GM19372 (cell line): Measurements from ENCODE around the gene TAF4.
"Not testable (repeated sequence)": the region's sequence is repeated elsewhere in the genome, so short reads cannot be mapped to it uniquely, and the experiment has no call there.

Experiments
- ATAC-seq: cut with Tn5 transposase; IDR thresholded peaks from one replicate; pipeline ENCODE4 v1.9.1; 2021; ENCODE audit warnings: mild to moderate bottlenecking, low read depth, moderate library complexity; ENCODE audit not compliant: unreplicated experiment

TAF4 gene

DNA sequence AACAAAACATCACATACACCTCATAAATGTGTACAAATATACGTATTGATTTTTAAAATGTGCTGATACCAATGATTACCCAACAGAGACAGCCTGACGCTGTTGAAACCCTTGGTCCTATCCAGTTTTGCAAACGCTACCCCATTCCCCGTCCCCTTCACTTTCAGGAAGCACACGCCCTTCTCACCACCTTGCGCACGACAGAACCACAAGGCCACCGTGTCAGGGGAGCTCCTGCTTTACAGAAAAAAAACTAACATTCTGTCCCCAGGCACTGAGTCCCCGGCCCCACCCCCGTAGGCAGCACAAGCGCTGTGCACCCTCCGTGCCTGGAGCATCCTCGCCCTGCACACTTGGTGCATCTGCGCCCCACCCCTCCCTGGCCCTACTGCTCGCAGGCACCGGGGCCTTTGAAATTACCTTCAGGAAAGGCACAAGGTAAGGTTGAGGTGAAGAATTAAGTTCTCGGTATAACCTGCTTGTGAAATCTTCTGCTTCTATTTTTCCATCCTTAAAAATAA is 58.5 kb downstream of the TAF4 start:
- ATAC-seq: no peak

DNA sequence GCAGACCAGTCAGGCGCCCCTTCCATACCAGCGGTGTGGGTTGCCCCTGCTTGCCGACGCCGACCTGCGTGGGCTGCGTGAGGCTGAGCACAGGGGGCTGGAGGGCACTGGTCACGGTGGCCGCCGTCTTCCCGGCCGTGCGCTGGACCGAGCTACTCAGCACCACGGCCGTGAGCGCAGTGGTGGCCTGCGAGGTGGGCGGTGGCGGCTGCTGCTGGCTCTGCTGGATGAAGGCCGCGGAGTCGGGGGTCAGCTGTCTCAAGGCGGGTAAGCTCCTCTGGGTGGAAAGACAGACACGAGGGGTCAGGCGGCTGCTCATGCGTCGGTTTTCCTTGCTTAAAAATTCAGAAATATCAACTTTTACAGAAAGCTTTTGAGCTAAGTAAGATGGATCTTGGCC is 59.2 kb downstream of the TAF4 start:
- no peak for ATAC-seq

DNA sequence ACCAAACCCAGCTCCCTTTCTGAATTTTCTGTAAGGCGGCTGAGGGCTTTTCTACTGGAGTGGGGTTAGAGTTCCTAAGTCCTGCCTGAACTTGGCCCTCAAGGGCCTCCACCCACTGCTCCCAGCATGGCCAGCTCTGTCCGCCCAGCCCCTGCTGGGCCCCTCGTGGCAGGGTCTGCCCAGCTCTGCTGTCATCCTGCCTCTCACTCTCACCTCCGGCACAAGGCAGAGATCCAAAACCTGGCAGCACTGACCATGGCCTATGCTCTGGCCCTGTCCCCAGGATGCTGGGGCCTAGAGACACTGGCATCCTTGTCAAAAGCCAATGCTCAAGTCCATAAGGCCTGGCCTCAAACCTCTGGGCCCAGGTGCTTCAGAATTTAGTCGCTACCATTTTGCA is 61.1 kb downstream of the TAF4 start:
- no peak for ATAC-seq

DNA sequence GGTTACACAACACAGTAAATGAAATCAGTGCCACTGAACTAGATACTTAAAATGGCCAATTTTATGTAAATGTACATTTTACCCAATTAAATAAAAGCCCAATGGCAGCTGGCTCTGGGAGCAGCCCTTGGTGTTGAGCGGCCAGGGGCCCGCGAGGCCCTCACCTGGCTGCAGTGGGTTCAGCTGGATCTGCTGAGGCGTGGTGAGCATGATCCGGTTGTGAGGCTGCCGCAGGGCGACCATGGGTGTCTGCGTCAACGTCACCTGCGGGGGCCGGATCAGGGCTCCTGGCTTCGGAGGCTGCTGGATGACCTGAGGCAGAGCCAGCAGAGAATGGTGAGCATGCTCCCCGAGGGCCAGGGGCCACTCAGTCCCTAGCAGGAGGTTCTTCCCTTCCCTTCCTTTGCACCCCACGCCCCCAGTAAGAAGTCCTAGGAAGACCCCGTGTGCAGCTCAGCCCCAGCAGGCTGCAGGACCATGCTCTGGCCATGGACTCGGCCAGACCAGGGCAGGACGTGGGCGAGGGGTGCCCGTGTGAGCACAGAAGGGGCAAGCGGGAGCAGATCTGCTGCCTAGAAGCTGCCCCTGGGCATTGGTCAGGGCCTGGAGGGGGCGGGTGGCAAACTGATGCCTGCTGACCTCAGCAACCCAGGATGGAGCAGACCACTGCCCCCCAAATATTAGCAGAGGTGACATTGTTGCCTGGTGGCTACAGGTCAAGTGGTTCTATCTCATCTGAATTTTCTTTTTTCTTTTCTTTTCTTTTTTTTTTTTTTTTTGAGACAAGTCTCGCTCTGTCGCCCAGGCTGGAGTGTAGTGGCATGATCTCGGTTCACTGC is 61.9 kb downstream of the TAF4 start:
- no peak for ATAC-seq

DNA sequence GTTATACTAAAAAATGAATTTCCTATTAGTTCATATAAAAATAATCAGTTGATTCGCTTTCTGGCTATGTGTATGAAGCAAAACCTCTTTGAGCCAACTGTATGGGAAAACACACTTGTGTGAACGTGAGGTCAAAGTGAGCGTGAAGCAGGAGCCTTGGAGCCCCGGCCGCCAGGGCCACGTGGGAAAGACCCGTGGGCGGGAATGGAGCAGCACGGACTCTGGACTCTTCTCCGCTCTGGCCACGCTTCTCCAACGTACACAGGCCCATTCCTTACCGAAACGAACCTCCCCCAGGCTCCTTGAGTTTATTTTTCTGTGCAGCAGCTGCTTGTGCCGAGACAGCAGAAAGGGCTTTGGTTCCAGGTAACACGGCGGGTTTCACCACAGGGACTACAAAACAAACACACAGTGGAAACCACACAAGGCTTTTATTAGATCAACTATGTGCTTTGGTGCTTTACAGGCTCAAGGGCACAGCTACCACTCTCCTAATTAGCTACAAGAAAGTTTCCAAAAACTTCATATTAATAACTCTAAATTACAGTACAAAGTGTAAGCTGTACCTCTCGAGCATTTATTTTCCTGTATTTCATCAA is 62.7 kb downstream of the TAF4 start:
- ATAC-seq: no peak

DNA sequence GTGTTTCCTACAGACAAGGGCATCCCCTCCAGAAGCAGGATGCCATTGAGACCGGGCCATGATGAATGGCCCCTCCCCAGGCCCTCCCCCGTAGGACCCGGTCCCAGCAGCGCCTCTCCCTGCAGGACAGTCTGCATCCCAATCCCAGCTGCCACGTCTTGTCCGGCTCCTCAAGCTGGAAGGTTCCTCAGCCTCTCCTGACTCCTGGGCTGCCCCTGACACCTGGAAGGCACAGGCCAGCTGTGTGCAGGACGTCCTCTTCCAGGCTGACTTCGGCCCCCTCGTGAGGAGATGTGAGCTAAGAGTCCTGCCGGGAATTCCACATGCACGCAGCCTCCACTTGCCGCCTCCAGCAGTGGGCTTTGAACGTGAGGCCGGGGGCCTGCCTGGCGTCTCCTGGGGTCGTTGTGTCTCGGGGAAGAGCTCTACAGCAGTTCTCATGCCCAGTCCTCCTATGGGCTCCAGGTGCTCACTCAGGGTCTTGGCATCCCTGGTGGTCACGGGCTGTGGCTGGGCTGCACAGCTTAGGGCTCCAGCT is 64.4 kb downstream of the TAF4 start:
- no peak for ATAC-seq

DNA sequence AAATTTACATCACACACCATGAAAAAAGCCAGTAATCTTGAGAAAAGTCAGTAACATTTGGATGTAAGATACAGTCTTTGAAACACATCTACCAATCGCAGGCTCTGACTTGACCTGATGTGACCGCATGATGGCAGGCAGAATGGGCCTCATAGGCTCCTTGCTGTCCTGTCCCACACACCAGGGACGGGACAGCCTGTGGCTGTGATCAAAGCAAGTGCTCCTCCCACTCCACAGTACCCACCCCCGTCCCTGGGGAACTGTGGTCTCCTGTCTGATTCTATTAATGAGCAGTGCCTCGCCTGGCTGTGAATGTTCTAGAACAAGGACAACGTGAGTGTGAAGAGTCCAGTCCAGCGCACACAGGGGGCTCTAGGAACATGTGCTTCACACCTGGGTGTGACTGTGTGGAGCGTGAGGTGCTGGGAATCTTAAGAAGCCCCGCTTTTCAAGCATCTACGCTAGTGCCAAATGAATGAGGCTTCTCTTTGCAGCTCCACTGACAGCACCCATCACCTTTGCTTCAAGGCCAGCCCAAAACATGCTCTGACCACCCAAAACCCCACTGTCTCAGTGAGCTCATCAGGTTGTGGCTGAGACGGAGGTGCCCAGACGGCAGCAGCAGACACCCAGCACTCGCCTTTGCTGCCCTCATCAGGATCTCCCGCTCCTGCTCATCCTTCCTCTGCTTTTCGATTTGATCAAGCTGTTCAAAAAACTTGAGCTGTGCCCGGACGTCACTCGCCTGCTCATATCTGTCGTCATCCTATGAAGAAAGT is 67.1 kb downstream of the TAF4 start:
- ATAC-seq: no peak

DNA sequence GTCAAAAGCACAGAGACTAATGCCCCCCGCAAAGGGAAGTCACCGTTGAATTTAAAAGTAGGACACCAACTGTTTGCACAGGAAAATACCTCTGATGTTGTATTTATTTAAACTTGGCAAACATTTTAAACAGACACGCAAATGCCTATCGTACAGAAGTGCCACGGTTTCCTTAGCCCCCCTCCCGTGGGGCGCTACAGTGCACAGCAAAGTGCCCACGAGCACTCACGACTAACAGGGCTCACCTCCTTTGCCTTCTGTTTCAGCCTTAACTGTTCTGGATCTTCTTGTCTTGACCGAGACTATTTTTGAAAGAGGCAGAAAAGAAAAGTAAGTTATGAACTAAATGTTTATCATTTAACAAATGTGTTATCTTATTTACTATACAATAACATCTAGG is 67.8 kb downstream of the TAF4 start:
- no peak for ATAC-seq

DNA sequence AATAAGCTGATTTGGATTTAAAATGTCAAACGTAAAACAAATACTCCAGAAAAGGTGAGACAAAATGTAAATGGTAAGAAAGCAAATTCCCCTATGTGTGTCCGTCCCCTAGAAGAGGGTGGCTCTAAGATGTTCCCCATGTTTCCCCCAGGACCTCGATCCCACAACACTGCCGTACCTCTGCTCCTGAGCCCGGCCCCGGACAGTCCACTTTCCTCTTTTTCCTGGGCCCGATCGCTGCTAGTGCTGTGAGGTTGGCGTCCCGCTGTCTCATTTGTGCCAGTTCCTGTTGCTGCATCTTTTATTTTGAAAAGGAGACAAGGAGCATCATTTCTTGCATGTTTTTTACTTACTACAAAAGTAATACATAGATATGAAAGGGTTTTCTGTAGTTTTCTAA is 68.3 kb downstream of the TAF4 start:
- no peak for ATAC-seq

DNA sequence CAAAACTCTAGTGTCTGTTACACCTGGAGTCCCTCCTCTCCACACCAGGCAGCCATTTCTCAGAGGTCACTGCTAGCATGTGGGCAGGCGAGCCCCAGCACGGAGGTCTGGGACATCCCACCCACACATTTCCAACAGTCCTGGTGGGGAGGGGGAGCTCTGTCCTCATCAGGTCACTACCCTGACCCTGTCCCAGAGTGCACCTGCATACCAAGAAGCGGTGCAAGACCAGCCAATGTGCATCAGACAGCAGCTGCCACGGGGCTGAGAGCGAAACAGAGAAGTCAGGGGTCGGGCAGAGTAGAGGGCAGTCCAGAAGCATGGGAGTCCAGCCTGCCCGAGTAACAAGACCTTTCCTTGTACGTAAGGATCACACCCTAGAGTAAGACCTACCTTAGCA is 71.1 kb downstream of the TAF4 start:
- no peak for ATAC-seq

DNA sequence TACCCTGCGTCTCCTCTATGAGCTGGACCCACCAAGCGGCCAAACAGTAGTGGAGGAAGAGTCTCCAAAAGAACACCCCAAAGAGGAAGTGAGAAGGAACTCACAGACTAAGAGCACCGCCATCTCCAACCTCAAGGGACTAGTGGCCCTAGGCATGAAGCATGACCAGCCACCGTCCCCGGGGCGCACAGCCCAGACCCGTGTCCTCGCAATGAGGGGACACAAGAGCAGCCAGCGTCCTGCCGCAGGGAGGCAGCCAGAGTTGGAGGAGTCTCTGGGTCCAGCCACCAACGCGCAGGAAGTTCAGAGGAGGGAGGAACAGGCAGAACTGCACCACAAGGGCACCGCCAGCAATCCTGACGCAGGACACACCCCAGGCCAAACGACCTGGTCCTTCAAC is 72.6 kb downstream of the TAF4 start:
- no peak for ATAC-seq

DNA sequence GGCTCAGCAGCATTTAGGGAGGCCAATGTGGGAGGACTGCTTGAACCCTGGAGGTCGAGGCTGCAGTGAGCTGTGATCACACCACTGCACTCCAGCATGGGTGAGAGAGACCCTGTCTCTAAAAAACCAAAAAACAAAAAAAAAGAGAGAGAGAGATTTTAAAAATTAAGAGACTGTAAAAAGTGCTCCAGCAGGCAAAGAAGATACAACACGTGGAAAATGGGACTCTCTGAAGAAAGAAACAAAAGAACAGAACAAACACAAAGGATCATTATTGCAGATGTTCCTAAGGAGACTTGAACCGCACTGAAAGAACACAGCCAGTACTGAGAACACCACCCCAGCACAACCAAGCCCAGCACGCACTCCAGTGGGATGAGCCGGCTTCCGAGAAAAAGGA is 74.2 kb downstream of the TAF4 start:
- ATAC-seq: no peak

DNA sequence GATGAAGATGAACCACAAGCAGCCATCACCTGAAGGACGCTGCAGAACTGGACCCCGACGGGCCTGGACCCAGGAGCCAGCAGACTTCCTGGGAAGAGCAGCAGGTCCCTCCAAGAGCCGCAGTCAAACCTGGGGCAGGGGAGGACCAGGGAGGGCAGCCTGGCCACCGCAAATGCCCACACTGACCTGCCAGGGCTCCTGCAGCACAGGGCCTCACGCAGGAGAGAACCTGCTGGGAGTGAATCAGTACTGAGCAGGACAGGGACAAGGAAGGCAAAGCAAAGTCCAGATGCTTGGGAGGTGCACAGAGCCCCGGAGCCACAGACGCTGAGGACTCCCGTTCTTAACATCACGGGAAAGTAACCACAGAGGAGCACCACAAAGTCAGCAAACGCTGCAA is 75.2 kb downstream of the TAF4 start:
- ATAC-seq: no peak

DNA sequence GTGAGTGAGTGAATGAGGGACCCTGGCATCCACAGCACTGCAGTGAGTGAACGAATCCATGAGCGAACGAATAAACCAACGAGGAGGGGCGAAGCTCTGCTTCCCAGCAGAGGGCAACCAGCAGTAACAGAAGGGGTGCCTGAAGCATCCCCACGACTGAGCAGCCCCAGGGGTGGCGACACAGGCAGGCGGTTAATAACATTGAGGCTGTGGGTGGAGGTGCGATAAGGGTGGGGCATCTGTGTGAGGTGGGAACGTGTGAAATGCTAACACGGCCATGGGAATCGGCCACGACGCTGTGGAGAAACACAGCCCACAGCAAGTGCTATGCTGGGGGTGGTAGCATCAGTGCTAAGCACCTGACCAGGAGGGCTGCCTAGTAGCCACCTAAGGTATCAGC is 75.9 kb downstream of the TAF4 start:
- no peak for ATAC-seq

DNA sequence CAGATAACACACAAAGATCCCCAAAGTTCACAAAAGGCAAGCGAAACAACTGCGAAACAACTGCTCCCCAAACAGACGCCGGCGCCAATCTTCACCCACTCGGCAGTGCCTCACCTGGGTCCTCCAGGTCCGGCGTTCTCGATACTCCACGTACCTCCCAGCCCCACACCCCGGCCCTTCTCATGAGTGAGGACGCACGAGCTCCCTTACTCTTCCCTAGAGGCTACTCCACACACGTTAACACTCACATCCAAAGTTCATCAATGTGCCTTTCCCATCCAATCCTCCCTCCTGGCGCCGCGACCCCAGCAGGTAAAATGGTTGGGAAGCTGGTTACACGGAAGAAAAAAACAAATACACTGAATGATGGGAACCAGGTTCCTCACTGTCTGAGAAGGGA is 77.0 kb downstream of the TAF4 start:
- no peak for ATAC-seq

DNA sequence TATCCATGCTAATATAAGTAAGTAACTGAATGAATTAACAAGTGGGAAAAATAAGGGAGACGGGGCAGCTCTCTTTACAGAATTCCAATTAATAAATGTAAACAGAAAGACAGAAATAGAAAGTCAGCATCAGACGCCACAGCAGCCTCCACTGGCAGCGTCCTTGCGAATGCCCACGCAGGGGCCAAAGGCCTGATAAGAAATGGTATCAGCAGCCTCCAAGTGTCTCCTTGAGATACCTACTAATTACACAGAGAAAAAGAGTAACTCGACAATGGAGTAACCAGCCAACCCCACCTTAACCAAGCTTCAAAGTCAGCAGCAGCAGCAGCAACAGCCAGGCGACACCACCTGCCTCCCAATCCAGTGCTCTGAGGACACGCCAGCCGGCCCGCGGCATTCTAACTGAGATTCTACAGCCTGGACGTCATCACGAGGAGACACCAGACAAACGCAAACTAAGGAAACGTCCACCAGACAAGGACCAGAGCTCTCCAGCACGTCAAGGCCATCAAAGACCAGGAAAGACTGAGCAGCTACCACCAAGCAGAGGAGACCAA is 78.8 kb downstream of the TAF4 start:
- ATAC-seq: no peak

DNA sequence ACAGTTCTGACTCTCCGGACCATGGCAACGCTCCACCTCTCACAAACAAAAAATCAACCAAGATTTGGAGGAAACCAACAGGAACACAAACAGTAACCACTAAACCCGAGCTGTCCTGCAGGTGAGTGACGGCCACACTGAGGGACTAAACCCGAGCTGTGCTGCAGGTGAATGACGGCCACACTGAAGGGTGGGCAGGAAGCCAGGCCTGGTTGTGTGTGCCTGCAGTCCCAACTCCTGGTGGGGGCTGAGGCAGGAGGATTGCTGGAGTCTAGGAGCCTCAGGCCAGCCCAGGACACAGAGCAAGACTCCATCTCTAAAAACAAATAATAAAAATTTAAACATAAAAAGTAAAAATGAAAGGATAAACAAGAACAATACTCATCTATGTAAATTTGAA is 80.6 kb downstream of the TAF4 start:
- no peak for ATAC-seq

DNA sequence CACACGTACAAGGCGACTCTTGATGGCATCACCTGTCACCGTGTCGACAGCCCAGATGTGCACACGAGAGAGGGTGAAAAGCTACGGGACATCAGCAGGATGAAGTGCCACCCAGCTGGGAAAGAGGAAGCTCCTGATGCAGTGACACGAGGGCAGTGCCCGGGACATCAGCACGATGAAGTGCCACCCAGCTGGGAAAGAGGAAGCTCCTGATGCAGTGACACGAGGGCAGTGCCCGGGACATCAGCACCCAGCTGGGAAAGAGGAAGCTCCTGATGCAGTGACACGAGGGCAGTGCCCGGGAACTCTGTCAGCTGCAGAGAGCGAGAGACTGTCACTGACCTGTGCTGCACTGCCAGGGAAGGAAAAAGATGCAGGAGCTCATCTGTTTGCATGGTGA is 81.2 kb downstream of the TAF4 start:
- not testable (repeated sequence) for ATAC-seq

DNA sequence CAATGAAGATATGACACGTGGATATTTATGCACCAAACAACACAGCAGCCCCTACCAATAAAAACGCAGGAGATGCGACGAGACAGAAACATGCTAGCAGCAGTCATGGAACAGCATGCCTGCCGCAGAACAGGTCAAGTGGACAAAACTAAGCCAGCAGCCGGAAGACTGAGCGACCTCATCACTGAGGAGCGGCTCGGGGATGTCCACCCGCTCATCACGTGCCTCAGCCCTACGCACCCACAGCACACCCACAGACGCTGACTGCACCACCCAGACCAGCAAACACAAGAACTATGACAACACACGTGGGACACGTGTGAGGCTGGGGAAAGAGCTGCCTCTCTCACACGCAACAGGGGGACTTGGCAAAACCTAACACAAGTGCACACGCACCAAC is 81.7 kb downstream of the TAF4 start:
- no peak for ATAC-seq

DNA sequence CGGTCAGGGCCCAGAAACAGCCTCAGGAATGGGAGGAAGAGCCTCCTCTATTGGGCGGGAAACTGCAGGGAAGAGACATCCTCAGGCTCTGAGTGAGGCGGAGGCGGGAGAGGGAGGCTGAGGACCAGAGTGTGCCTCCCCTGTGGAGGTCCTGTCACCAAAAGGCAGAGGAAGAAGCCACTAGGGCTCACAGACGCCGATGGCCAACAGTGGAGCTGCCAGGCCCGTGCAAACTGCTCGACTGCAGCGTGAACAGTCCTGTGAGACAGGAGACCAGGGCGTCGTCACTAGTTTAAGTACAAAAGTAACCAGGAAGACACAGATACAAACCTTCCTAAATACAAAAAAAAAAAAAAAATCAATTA is 82.7 kb downstream of the TAF4 start:
- ATAC-seq: no peak
